Stomach (tissue), 4 donors: ENCODE measurements around the gene PCBP2.

Source experiments
- POLR2A ChIP-seq, 4 donors: fragments of 450-650 bp; IDR thresholded peaks; one replicate each; pipeline ENCODE4 v1.6.1; 2016; ENCODE audit warnings: antibody characterized with exemption in 4 of 4, control low read depth in 2 of 4, mild to moderate bottlenecking in 1 of 4, moderate library complexity in 1 of 4
- POLR2AphosphoS5 ChIP-seq, 3 donors: sonication (generic); formaldehyde crosslinking; IDR thresholded peaks; one replicate each; pipeline ENCODE4 v1.6.1; 2016; ENCODE audit warnings: antibody characterized with exemption in 3 of 3
- TF ChIP-seq, protein P1 (sequence below), 7 experiments: fragments of 450-650 bp in 4 of 7; fragments of 200-600 bp in 3 of 7; sonication (generic) in 3 of 7; IDR thresholded peaks; one replicate each; pipeline ENCODE4 v1.5.1; 2016 to 2019; ENCODE audit warnings: antibody characterized with exemption in 7 of 7, control low read depth in 2 of 7, mild to moderate bottlenecking in 1 of 7

DNA sequence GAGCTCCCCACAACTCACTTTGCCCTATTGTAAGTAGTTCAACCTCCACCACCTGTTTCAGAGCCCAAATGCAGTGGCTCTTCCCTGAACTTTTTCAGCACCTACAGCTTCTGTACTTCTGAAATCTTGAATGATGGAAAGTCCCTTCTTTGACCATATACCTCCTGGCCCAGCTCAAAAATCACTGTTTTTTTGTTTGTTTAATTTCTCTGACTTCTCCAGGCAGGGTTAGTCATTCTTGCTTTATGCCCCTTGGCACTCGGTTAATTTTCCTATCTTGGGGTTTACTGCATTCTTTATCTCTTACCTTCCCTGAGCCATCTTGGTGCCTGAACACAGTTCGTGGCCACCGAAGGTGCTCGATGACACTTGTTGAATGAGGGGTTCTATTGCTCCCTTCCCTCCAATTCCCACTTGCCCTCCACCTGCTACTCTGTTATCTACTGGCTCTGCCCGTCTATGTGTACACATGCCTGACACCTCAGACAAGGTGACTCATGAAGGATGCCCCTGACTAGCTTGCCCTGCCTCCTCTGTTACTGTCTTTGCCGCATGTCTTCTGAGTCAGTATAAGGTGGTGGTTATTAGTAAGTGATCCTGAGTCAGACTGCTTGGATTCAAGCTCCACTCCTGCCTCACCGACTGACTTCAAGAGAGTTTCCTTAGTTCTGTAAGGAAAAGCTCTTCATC, 23.9 kb upstream of the PCBP2 start:
- TF ChIP-seq POLR2A (IDR thresholded peaks at IDR 0.05) (no peak), POLR2AphosphoS5 (IDR thresholded peaks at IDR 0.05) (no peak)
- TF ChIP-seq, protein P1, sequence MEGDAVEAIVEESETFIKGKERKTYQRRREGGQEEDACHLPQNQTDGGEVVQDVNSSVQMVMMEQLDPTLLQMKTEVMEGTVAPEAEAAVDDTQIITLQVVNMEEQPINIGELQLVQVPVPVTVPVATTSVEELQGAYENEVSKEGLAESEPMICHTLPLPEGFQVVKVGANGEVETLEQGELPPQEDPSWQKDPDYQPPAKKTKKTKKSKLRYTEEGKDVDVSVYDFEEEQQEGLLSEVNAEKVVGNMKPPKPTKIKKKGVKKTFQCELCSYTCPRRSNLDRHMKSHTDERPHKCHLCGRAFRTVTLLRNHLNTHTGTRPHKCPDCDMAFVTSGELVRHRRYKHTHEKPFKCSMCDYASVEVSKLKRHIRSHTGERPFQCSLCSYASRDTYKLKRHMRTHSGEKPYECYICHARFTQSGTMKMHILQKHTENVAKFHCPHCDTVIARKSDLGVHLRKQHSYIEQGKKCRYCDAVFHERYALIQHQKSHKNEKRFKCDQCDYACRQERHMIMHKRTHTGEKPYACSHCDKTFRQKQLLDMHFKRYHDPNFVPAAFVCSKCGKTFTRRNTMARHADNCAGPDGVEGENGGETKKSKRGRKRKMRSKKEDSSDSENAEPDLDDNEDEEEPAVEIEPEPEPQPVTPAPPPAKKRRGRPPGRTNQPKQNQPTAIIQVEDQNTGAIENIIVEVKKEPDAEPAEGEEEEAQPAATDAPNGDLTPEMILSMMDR (IDR thresholded peaks at IDR 0.05), result no peak
